ENCODE data around the gene TPM2. TPM values are rescaled to one million over a fixed set of nuclear protein-coding genes. Genes with fewer than 3 reads are reported as not detected.

Gene TPM2
- total and polyA plus RNA-seq, 8 donors: 460 to 3,642 (median 1,093) TPM

- Histone ChIP-seq H3K4me1 (peaks cover 24 to 33% (median 28%) of the 10 kb centered on the region in 4 donors), H3K27me3 (no peaks in the 10 kb centered on the region), H3K4me3 (no peak overlapping the region), H3K36me3 (peaks cover 82 to 93% (median 88%) of the 10 kb centered on the region in 4 donors), H3K9me3 (no peaks in the 10 kb centered on the region), H3K27ac (peak overlapping the region in 2 of 5 donors; percentile 96 to 97)
- TF ChIP-seq POLR2A (IDR thresholded peaks at IDR 0.05) (no peak), EP300 (IDR thresholded peaks at IDR 0.05) (no peak), CTCF (IDR thresholded peaks at IDR 0.05) (no peak), POLR2AphosphoS5 (IDR thresholded peaks at IDR 0.05) (no peak)
- no peak for DNase-seq
- 83 to 91% (median 87%) methylated on average over 11 of the region's 11 CpGs for WGBS, 5 donors
- intact Hi-C loops (cut with DNase I; ENCODE audit: low total_unique reads): no loop called here
Measured at GRCh38 chr9:35700031-35700430, 10.3 kb upstream of the TPM2 start.

GRCh38 chr9:35698231-35698630 is 8.5 kb upstream of the TPM2 start:
- no peak for DNase-seq
- Histone ChIP-seq H3K4me3 (no peak overlapping the region), H3K27ac (peak overlapping the region in 4 of 5 donors; percentile 73 to 97 (median 94)), H3K4me1 (peaks cover 26 to 47% (median 37%) of the 10 kb centered on the region in 4 donors), H3K9me3 (no peaks in the 10 kb centered on the region), H3K27me3 (no peaks in the 10 kb centered on the region), H3K36me3 (peaks cover 64 to 75% (median 70%) of the 10 kb centered on the region in 4 donors)
- intact Hi-C loops (cut with DNase I; ENCODE audit: low total_unique reads): no loop called here
- TF ChIP-seq POLR2AphosphoS5 (IDR thresholded peaks at IDR 0.05) (no peak), POLR2A (IDR thresholded peaks at IDR 0.05) (no peak), EP300 (IDR thresholded peaks at IDR 0.05) (no peak), CTCF (IDR thresholded peaks at IDR 0.05) (no peak)
- WGBS, 5 donors: 82 to 90% (median 88%) methylated on average over 5 of the region's 5 CpGs

GRCh38 chr9:35697486-35697885 is 7.8 kb upstream of the TPM2 start:
- H3K36me3 ChIP-seq: peaks cover 56 to 67% (median 62%) of the 10 kb centered on the region in 4 donors
- no peaks in the 10 kb centered on the region for H3K27me3 ChIP-seq
- WGBS, 5 donors: 62 to 84% (median 79%) methylated on average over 14 of the region's 14 CpGs
- H3K9me3 ChIP-seq: no peaks in the 10 kb centered on the region
- H3K4me3 ChIP-seq: no peak overlapping the region
- H3K4me1 ChIP-seq: peaks cover 26 to 47% (median 37%) of the 10 kb centered on the region in 4 donors
- intact Hi-C loops (cut with DNase I; ENCODE audit: low total_unique reads): no loop called here
- TF ChIP-seq CTCF (IDR thresholded peaks at IDR 0.05) (no peak), EP300 (IDR thresholded peaks at IDR 0.05) (no peak), POLR2A (IDR thresholded peaks at IDR 0.05) (no peak), POLR2AphosphoS5 (IDR thresholded peaks at IDR 0.05) (no peak)
- peak overlapping the region; percentile 64 to 97 (median 92) for H3K27ac ChIP-seq
- DNase-seq: no peak

- Histone ChIP-seq H3K36me3 (peaks cover 48 to 59% (median 54%) of the 10 kb centered on the region in 4 donors), H3K27ac (peak overlapping the region; percentile 64 to 97 (median 92)), H3K9me3 (no peaks in the 10 kb centered on the region), H3K4me1 (peaks cover 26 to 50% (median 37%) of the 10 kb centered on the region in 4 donors), H3K4me3 (no peak overlapping the region), H3K27me3 (no peaks in the 10 kb centered on the region)
- peak; percentile 81 to 83 for DNase-seq
- WGBS, 5 donors: 24 to 34% (median 27%) methylated on average over 9 of the region's 9 CpGs
- intact Hi-C loops (cut with DNase I; ENCODE audit: low total_unique reads): no loop called here
- peak in 5 of 7 experiments; percentile 86 to 94 (median 91) for TF ChIP-seq CTCF (IDR thresholded peaks at IDR 0.05)
- no peak for TF ChIP-seq POLR2A (IDR thresholded peaks at IDR 0.05)
- TF ChIP-seq EP300 (IDR thresholded peaks at IDR 0.05): peak; percentile 71
- peak; percentile 18 to 86 (median 64) for TF ChIP-seq POLR2AphosphoS5 (IDR thresholded peaks at IDR 0.05)
Measured at GRCh38 chr9:35696520-35697215, 6.9 kb upstream of the TPM2 start.

Data from stomach (tissue), 9 donors.